ENCODE measurements around the gene NPM1. TPM values are rescaled to one million over a fixed set of nuclear protein-coding genes. Genes with fewer than 3 reads are reported as not detected.

NPM1 gene
- total RNA-seq, 1 experiment from 2014 or later: 1,998 TPM

- H3K9me3 ChIP-seq (ENCODE audit: low read depth, low read length, poor library complexity, severe bottlenecking): no peaks in the 10 kb centered on the region
- H3K27me3 ChIP-seq (replicated peaks; ENCODE audit: insufficient read depth, low read depth, low read length, poor library complexity): no peaks in the 10 kb centered on the region
- H3K4me3 ChIP-seq (ENCODE audit: low read depth, low read length, poor library complexity, severe bottlenecking): no peak overlapping the region
- H3K36me3 ChIP-seq (ENCODE audit: insufficient read depth, low read length, poor library complexity, severe bottlenecking): no peaks in the 10 kb centered on the region
- ChIA-PET CTCF (no interaction called here), POLR2A (ENCODE audit: low non-redundant PET) (no interaction called here)
- intact Hi-C loops (cut with micrococcal nuclease; ENCODE audit: unreplicated experiment): loop anchor here (10.0 kb wide), 1 partner anchor 195 kb away; no protein-coding TSS in a partner anchor
- TF ChIP-seq EZH2 (IDR thresholded peaks at IDR 0.05; ENCODE audit: borderline replicate concordance, low read depth, low read length, poor library complexity, severe bottlenecking): no peak
- TF ChIP-seq CTCF (conservative IDR thresholded peaks at IDR 0.05; ENCODE audit: low read depth, low read length): no peak
- no TSS peak for BruUV-seq (replicated peaks)
- no peak overlapping the region for H3K27ac ChIP-seq (ENCODE audit: low read depth, low read length, poor library complexity, severe bottlenecking)
- H3K4me1 ChIP-seq (ENCODE audit: insufficient read depth, low read length, poor library complexity, severe bottlenecking): no peaks in the 10 kb centered on the region
- DNase-seq (ENCODE audit: low spot score): no peak
Observed at GRCh38 chr5:171429543-171429910, 41.9 kb downstream of the NPM1 start.

- Histone ChIP-seq H3K4me1 (ENCODE audit: insufficient read depth, low read length, poor library complexity, severe bottlenecking) (no peaks in the 10 kb centered on the region), H3K9me3 (ENCODE audit: low read depth, low read length, poor library complexity, severe bottlenecking) (no peaks in the 10 kb centered on the region), H3K36me3 (ENCODE audit: insufficient read depth, low read length, poor library complexity, severe bottlenecking) (no peaks in the 10 kb centered on the region), H3K4me3 (ENCODE audit: low read depth, low read length, poor library complexity, severe bottlenecking) (no peak overlapping the region), H3K27me3 (replicated peaks; ENCODE audit: insufficient read depth, low read depth, low read length, poor library complexity) (no peaks in the 10 kb centered on the region), H3K27ac (ENCODE audit: low read depth, low read length, poor library complexity, severe bottlenecking) (no peak overlapping the region)
- intact Hi-C loops (cut with micrococcal nuclease; ENCODE audit: unreplicated experiment): no loop called here
- no peak for DNase-seq (ENCODE audit: low spot score)
- ChIA-PET CTCF (interaction anchor here (0.7 kb wide), 1 partner anchor 393 kb away, joined by 6 read pairs; no protein-coding TSS in a partner anchor), POLR2A (ENCODE audit: low non-redundant PET) (no interaction called here)
- no TSS peak for BruUV-seq (replicated peaks)
- TF ChIP-seq CTCF (conservative IDR thresholded peaks at IDR 0.05; ENCODE audit: low read depth, low read length) (no peak), EZH2 (IDR thresholded peaks at IDR 0.05; ENCODE audit: borderline replicate concordance, low read depth, low read length, poor library complexity, severe bottlenecking) (no peak)
Observed at GRCh38 chr5:171431251-171431777, 43.7 kb downstream of the NPM1 start.

GRCh38 chr5:171432076-171432475, 44.4 kb downstream of the NPM1 start:
- no peak for TF ChIP-seq CTCF (conservative IDR thresholded peaks at IDR 0.05; ENCODE audit: low read depth, low read length)
- TF ChIP-seq EZH2 (IDR thresholded peaks at IDR 0.05; ENCODE audit: borderline replicate concordance, low read depth, low read length, poor library complexity, severe bottlenecking): no peak
- Histone ChIP-seq H3K36me3 (ENCODE audit: insufficient read depth, low read length, poor library complexity, severe bottlenecking) (no peaks in the 10 kb centered on the region), H3K4me1 (ENCODE audit: insufficient read depth, low read length, poor library complexity, severe bottlenecking) (no peaks in the 10 kb centered on the region), H3K4me3 (ENCODE audit: low read depth, low read length, poor library complexity, severe bottlenecking) (no peak overlapping the region), H3K9me3 (ENCODE audit: low read depth, low read length, poor library complexity, severe bottlenecking) (no peaks in the 10 kb centered on the region), H3K27ac (ENCODE audit: low read depth, low read length, poor library complexity, severe bottlenecking) (no peak overlapping the region), H3K27me3 (replicated peaks; ENCODE audit: insufficient read depth, low read depth, low read length, poor library complexity) (no peaks in the 10 kb centered on the region)
- POLR2A ChIA-PET (ENCODE audit: low non-redundant PET): no interaction called here
- intact Hi-C loops (cut with micrococcal nuclease; ENCODE audit: unreplicated experiment): no loop called here
- BruUV-seq (replicated peaks): no TSS peak
- DNase-seq (ENCODE audit: low spot score): no peak
- CTCF ChIA-PET: no interaction called here
